Mesenchymal stem cell (in vitro differentiated cells and primary cell): ENCODE results near the gene THADA.

Experiments used
- DNase-seq: peaks from one replicate; pipeline ENCODE4 v3.0.0-alpha.2; 2013
- H2AFZ ChIP-seq: one replicate; pipeline ENCODE4 v1.6.1; 2013; ENCODE audit warnings: low read depth, mild to moderate bottlenecking, control low read depth, inconsistent platforms, low read length, moderate library complexity
- H2AK5ac ChIP-seq: 2 replicates; pipeline ENCODE4 v1.6.1; 2013; ENCODE audit warnings: low read length, moderate library complexity, mild to moderate bottlenecking, inconsistent platforms; ENCODE audit not compliant: severe bottlenecking
- H2BK120ac ChIP-seq: one replicate; pipeline ENCODE4 v1.6.1; 2013; ENCODE audit warnings: low read depth, mild to moderate bottlenecking, inconsistent platforms, low read length, moderate library complexity
- H2BK12ac ChIP-seq, 2 experiments: one replicate each; pipeline ENCODE4 v1.6.1; 2013; ENCODE audit warnings: inconsistent platforms in 2 of 2, low read length in 2 of 2, mild to moderate bottlenecking in 2 of 2, moderate library complexity in 2 of 2, control low read depth in 1 of 2
- H2BK15ac ChIP-seq: one replicate; pipeline ENCODE4 v1.6.1; 2013; ENCODE audit warnings: mild to moderate bottlenecking, low read depth, inconsistent platforms; ENCODE audit not compliant: poor library complexity, severe bottlenecking
- H2BK5ac ChIP-seq: 2 replicates; pipeline ENCODE4 v1.6.1; 2013; ENCODE audit warnings: low read depth, mild to moderate bottlenecking, low read length, control low read depth, inconsistent platforms; ENCODE audit not compliant: poor library complexity, severe bottlenecking
- H3K14ac ChIP-seq, 2 experiments: one replicate each; pipeline ENCODE4 v1.6.1; 2013; ENCODE audit warnings: inconsistent platforms in 2 of 2, low read length in 2 of 2, control low read depth in 1 of 2, mild to moderate bottlenecking in 1 of 2, moderate library complexity in 1 of 2
- H3K18ac ChIP-seq, 2 experiments: one replicate each; pipeline ENCODE4 v1.6.1; 2013; ENCODE audit warnings: inconsistent platforms in 2 of 2, low read length in 2 of 2, control low read depth in 1 of 2, low read depth in 1 of 2, mild to moderate bottlenecking in 1 of 2
- H3K23ac ChIP-seq, 2 experiments: one replicate each; pipeline ENCODE4 v1.6.1; 2013; ENCODE audit warnings: inconsistent platforms in 2 of 2, low read length in 2 of 2, mild to moderate bottlenecking in 2 of 2, moderate library complexity in 2 of 2, control low read depth in 1 of 2
- H3K27ac ChIP-seq: 2 replicates; pipeline ENCODE4 v1.5.1; 2013; ENCODE audit warnings: mild to moderate bottlenecking, moderate library complexity, low read length, control low read depth, inconsistent platforms; ENCODE audit not compliant: poor library complexity, severe bottlenecking
- H3K27me3 ChIP-seq, 2 experiments: 2 replicates each; pipeline versions ENCODE4 v1.6.1 to v1.7.0; 2013; ENCODE audit warnings: low read length in 2 of 2, mild to moderate bottlenecking in 2 of 2, moderate library complexity in 2 of 2, control low read depth in 1 of 2, inconsistent platforms in 1 of 2; ENCODE audit not compliant: control insufficient read depth in 1 of 2, insufficient read depth in 1 of 2
- H3K36me3 ChIP-seq, 2 experiments: 2 replicates each; pipeline versions ENCODE4 v1.6.1 to v1.7.0; 2013; ENCODE audit warnings: low read length in 2 of 2, control low read depth in 1 of 2, inconsistent platforms in 1 of 2, low read depth in 1 of 2, mild to moderate bottlenecking in 1 of 2; ENCODE audit not compliant: insufficient read depth in 2 of 2, control insufficient read depth in 1 of 2
- H3K4ac ChIP-seq, 2 experiments: one replicate each; pipeline ENCODE4 v1.6.1; 2013; ENCODE audit warnings: inconsistent platforms in 2 of 2, low read length in 2 of 2, mild to moderate bottlenecking in 2 of 2, moderate library complexity in 2 of 2, control low read depth in 1 of 2, low read depth in 1 of 2
- H3K4me1 ChIP-seq: 2 replicates; pipeline ENCODE4 v1.6.1; 2013; ENCODE audit warnings: low read depth, low read length, control low read depth; ENCODE audit not compliant: control insufficient read depth, insufficient read depth
- H3K4me2 ChIP-seq: 2 replicates; pipeline ENCODE4 v1.6.1; 2013; ENCODE audit warnings: low read length, mild to moderate bottlenecking, inconsistent platforms; ENCODE audit not compliant: poor library complexity, severe bottlenecking
- H3K4me3 ChIP-seq, 2 experiments: 2 replicates each; pipeline versions ENCODE4 v1.5.1 to v1.7.0; 2013; ENCODE audit warnings: low read length in 2 of 2, mild to moderate bottlenecking in 2 of 2, control low read depth in 1 of 2, low read depth in 1 of 2; ENCODE audit not compliant: insufficient read depth in 1 of 2
- H3K79me1 ChIP-seq: replicated peaks from 2 replicates; pipeline ENCODE4 v1.6.1; 2013; ENCODE audit warnings: mild to moderate bottlenecking, control low read depth, low read length, inconsistent platforms; ENCODE audit not compliant: poor library complexity, severe bottlenecking
- H3K9ac ChIP-seq: 2 replicates; pipeline ENCODE4 v1.7.0; 2013; ENCODE audit warnings: mild to moderate bottlenecking, low read length, moderate library complexity
- H3K9me3 ChIP-seq: 2 replicates; pipeline ENCODE4 v1.7.0; 2013; ENCODE audit warnings: mild to moderate bottlenecking, low read length; ENCODE audit not compliant: control insufficient read depth
- H4K8ac ChIP-seq: one replicate; pipeline ENCODE4 v1.6.1; 2013; ENCODE audit warnings: inconsistent platforms, mild to moderate bottlenecking, low read length, moderate library complexity
- H4K91ac ChIP-seq: one replicate; pipeline ENCODE4 v1.6.1; 2013; ENCODE audit warnings: mild to moderate bottlenecking, low read length, inconsistent platforms
- WGBS: methylation state at CpG from one replicate; pipeline ENCODE4 v1.1.7; 2013; ENCODE audit warnings: mixed read lengths; 5-methylcytosine and 5-hydroxymethylcytosine counted together

The THADA gene

DNA sequence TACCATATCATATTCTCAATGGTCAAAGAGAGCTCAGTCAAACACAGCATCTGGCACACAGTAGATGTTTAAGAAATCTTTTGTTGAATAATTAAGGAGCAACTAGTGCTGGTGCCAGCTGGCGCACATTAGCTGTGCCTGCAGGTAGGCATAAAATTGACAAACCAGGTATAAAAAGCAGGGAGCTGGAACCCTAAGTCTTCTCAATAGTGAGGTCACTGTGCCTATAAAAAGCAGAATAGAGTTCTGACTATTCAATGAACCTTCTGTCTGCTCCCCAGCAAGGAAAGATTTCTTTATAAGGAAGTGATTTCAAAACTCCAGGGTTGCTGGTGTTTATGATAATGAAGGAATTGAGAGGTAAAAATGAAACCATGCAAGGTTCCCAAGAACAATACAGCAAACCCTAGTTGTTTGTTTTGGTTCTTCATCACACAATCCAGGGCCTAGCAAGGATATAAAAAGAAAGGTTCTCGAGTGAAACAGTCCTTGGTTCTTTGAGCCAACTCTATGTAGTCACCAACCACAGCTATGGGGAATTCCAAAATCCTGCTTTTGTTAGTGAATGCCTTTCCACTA lies 76.1 kb downstream of the THADA start:
- H3K27me3 ChIP-seq = no peaks in the 10 kb centered on the region
- H2AK5ac ChIP-seq = no peak overlapping the region
- no peak overlapping the region for H2BK15ac ChIP-seq
- H4K8ac ChIP-seq = no peak overlapping the region
- H3K4me1 ChIP-seq = peaks cover 4% of the 10 kb centered on the region
- H2BK12ac ChIP-seq = no peak overlapping the region
- no peak overlapping the region for H3K23ac ChIP-seq
- no peaks in the 10 kb centered on the region for H3K9me3 ChIP-seq
- H3K4me3 ChIP-seq = peak overlapping the region in 1 of 2 experiments; percentile 23
- no peak overlapping the region for H3K18ac ChIP-seq
- DNase-seq = peak; percentile 85
- no peak overlapping the region for H2BK5ac ChIP-seq
- 77% methylated on average over 2 of the region's 2 CpGs for WGBS
- H2BK120ac ChIP-seq = no peak overlapping the region
- H3K4ac ChIP-seq = no peak overlapping the region
- no peak overlapping the region for H3K4me2 ChIP-seq
- peak overlapping the region; percentile 75 for H3K27ac ChIP-seq
- H3K79me1 ChIP-seq = peaks cover 2% of the 10 kb centered on the region
- H3K36me3 ChIP-seq = no peaks in the 10 kb centered on the region
- H3K9ac ChIP-seq = peak overlapping the region; percentile 78
- no peak overlapping the region for H2AFZ ChIP-seq
- H4K91ac ChIP-seq = no peak overlapping the region
- H3K14ac ChIP-seq = no peak overlapping the region

DNA sequence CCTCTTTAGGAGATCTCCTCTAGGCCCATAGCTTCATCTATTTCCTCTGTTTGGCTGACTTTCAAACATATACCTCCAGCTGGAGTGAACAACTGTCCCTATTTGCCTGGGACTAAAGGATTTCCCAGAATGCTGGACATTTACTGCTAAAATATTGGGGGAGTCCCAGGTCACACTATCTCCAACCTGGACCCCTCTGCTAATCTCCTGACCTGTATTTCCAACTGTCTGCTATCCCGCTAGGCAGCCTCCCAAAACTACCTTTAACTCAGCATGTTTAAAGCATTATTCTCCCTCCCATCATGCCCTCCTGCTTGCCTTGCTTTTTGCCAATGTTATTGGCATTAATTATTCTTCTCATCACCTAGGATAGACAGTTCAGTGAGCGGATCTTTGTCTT lies 77.1 kb downstream of the THADA start:
- peaks cover 4% of the 10 kb centered on the region for H3K4me1 ChIP-seq
- no peak for DNase-seq
- H3K79me1 ChIP-seq = peaks cover 2% of the 10 kb centered on the region
- H2BK15ac ChIP-seq = no peak overlapping the region
- no peak overlapping the region for H3K4me2 ChIP-seq
- H2BK5ac ChIP-seq = no peak overlapping the region
- H2AK5ac ChIP-seq = peak overlapping the region; percentile 27
- no peaks in the 10 kb centered on the region for H3K27me3 ChIP-seq
- H3K27ac ChIP-seq = peak overlapping the region; percentile 33
- H3K36me3 ChIP-seq = no peaks in the 10 kb centered on the region
- H4K91ac ChIP-seq = no peak overlapping the region
- H2BK12ac ChIP-seq = no peak overlapping the region
- H3K23ac ChIP-seq = no peak overlapping the region
- no peak overlapping the region for H3K4me3 ChIP-seq
- 93% methylated on average over 1 of the region's 2 CpGs for WGBS
- no peak overlapping the region for H3K4ac ChIP-seq
- H2BK120ac ChIP-seq = no peak overlapping the region
- H3K9me3 ChIP-seq = no peaks in the 10 kb centered on the region
- no peak overlapping the region for H3K18ac ChIP-seq
- no peak overlapping the region for H2AFZ ChIP-seq
- peak overlapping the region; percentile 78 for H3K9ac ChIP-seq
- H3K14ac ChIP-seq = no peak overlapping the region
- no peak overlapping the region for H4K8ac ChIP-seq

GRCh38 chr2:43518181-43518580 lies 77.7 kb downstream of the THADA start:
- Histone ChIP-seq H3K4ac (no peak overlapping the region), H3K4me2 (no peak overlapping the region), H2BK12ac (no peak overlapping the region), H2AK5ac (no peak overlapping the region), H3K14ac (no peak overlapping the region), H3K27me3 (no peaks in the 10 kb centered on the region), H4K8ac (no peak overlapping the region), H3K23ac (no peak overlapping the region), H3K9me3 (no peaks in the 10 kb centered on the region), H2BK120ac (no peak overlapping the region), H3K18ac (no peak overlapping the region), H3K4me1 (peaks cover 4% of the 10 kb centered on the region), H3K27ac (no peak overlapping the region), H3K9ac (peak overlapping the region; percentile 12), H4K91ac (no peak overlapping the region), H2BK15ac (no peak overlapping the region), H3K79me1 (peaks cover 5% of the 10 kb centered on the region), H3K4me3 (no peak overlapping the region), H3K36me3 (no peaks in the 10 kb centered on the region), H2BK5ac (no peak overlapping the region), H2AFZ (no peak overlapping the region)
- DNase-seq = no peak
- 77% methylated on average over 1 of the region's 1 CpG for WGBS

GRCh38 chr2:43515807-43516497 lies 79.9 kb downstream of the THADA start:
- no peak overlapping the region for H2BK12ac ChIP-seq
- no peak for DNase-seq

More at GRCh38 chr2:43515807-43516497, 79.9 kb downstream of the THADA start:
- H3K4me2 ChIP-seq = no peak overlapping the region
- 95% methylated on average over 5 of the region's 5 CpGs for WGBS
- H3K4me3 ChIP-seq = no peak overlapping the region
- H4K8ac ChIP-seq = no peak overlapping the region
- no peaks in the 10 kb centered on the region for H3K9me3 ChIP-seq
- no peak overlapping the region for H3K14ac ChIP-seq
- H2BK5ac ChIP-seq = no peak overlapping the region
- no peak overlapping the region for H3K18ac ChIP-seq
- no peaks in the 10 kb centered on the region for H3K36me3 ChIP-seq
- no peak overlapping the region for H3K23ac ChIP-seq
- no peak overlapping the region for H2BK15ac ChIP-seq
- H3K79me1 ChIP-seq = peaks cover 3% of the 10 kb centered on the region
- no peak overlapping the region for H2AK5ac ChIP-seq
- H2BK120ac ChIP-seq = no peak overlapping the region
- H4K91ac ChIP-seq = no peak overlapping the region
- no peaks in the 10 kb centered on the region for H3K27me3 ChIP-seq
- H3K9ac ChIP-seq = no peak overlapping the region
- no peak overlapping the region for H3K27ac ChIP-seq
- no peak overlapping the region for H2AFZ ChIP-seq
- H3K4me1 ChIP-seq = peaks cover 4% of the 10 kb centered on the region
- no peak overlapping the region for H3K4ac ChIP-seq
